Endothelial cell of coronary artery (primary cell): ENCODE results near the gene SLF2. TPM values are rescaled to one million over a fixed set of nuclear protein-coding genes. Genes with fewer than 3 reads are reported as not detected.

Source experiments
- total RNA-seq: library from RNA; depleted of rRNA; stranded (reverse); fragments of >200 nt; gene quantifications from 2 replicates; pipeline ENCODE4 v1.2.3, GENCODE V29; 2014

SLF2 gene
- 20.6 and 22.5 TPM in 2 replicates for total RNA-seq

GRCh38 chr10:100912605-100913469, at the start of gene SLF2:
SLF2 (plus strand) TSS chr10:100912963; CDS start chr10:100913111, 148 bp downstream.

GRCh38 chr10:100969187-100970075, 56.7 kb downstream of the SLF2 start, which contains the start of gene SEMA4G:
SEMA4G (plus strand) TSS chr10:100969504; CDS start chr10:100972913, 3,409 bp downstream.

GRCh38 chr10:100986952-100987684, 74.4 kb downstream of the SLF2 start, which contains the start of the genes MRPL43 and TWNK:
MRPL43 (minus strand) TSS chr10:100987497; CDS start chr10:100987443, 54 bp downstream.
TWNK (plus strand) TSS chr10:100987543; CDS start chr10:100988211, 668 bp downstream.

GRCh38 chr10:100999742-101000126, 87.0 kb downstream of the SLF2 start, which contains the start of gene LZTS2:
LZTS2 (plus strand) TSS chr10:100999808; CDS start chr10:101002539, 2,731 bp downstream.

Other genes with a start within 250 kb of the SLF2 start
- gene PAX2, start 167.4 kb upstream of the SLF2 start, total RNA-seq: not detected in 2 replicates
- 0.63 and 0.94 TPM in 2 replicates for gene SEMA4G, start 56.5 kb downstream of the SLF2 start, total RNA-seq
- 40.0 and 50.7 TPM in 2 replicates for gene MRPL43, start 74.5 kb downstream of the SLF2 start, total RNA-seq
- 7.6 and 9.4 TPM in 2 replicates for gene TWNK, start 74.6 kb downstream of the SLF2 start, total RNA-seq
- gene LZTS2, start 86.8 kb downstream of the SLF2 start, total RNA-seq: 33.7 and 45.4 TPM in 2 replicates
- 0.27 and 0.85 TPM in 2 replicates for gene PDZD7, start 118.2 kb downstream of the SLF2 start, total RNA-seq
- 59.2 and 63.5 TPM in 2 replicates for gene SFXN3, start 118.3 kb downstream of the SLF2 start, total RNA-seq
- gene KAZALD1, start 149.0 kb downstream of the SLF2 start, total RNA-seq: 1.1 and 1.7 TPM in 2 replicates
- gene TLX1, start 218.3 kb downstream of the SLF2 start, total RNA-seq: 0.18 TPM in 1 of 2 replicates, not detected in the other